NCI-H2029 treated with DMSO at 0.1 percent for 48 hours (cell line): Measurements from ENCODE around the gene TMEM245.
"Not testable (repeated sequence)": the region's sequence is repeated elsewhere in the genome, so short reads cannot be mapped to it uniquely, and the experiment has no call there.

Source experiments
- DNase-seq: peaks from one replicate; lab custom pipeline; 2025; lab: John Stamatoyannopoulos, UW

Gene TMEM245

DNA sequence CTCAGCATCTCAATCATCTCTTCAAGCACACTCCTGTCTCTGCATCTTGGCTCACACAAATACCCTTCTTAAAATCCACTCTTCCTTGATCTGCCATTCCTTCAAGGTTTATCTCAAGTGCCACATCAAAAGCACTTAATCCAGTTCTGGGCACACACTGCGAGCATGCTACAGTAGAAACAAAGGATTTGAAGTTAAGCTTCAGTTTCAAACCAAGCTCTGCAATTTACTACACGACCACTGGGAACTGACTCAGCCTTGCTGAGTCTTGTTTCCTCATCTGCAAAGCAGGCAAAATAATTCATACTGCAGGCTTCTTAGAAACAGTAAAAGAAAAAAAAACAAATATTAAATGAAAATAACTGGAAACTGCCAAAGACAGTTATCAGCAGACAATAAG lies 56.0 kb downstream of the TMEM245 start:
- no peak for DNase-seq

- no peak for DNase-seq
Measured at GRCh38 chr9:109062543-109062942, 57.2 kb downstream of the TMEM245 start.

DNA sequence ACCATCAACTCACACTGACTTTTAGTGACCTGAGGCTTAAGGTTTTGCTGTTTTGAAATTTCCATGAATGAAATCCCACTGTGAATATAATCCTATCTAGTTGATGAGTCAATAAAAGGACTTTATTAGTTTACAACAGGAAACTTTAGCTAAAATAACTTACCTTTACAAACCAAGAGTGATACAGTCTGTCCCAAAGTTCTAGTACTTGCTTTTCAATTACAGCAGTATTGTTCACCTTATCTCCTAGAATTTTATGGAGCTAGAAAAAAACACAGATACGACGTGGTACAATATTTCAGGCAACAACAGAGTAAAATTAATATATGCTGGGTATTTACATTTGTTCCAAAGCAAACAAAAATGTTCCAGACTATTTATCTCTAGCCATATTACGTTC lies 59.6 kb downstream of the TMEM245 start:
- DNase-seq, result no peak

GRCh38 chr9:109053121-109053520 lies 66.6 kb downstream of the TMEM245 start:
- DNase-seq, result not testable (repeated sequence)

- no peak for DNase-seq
Measured at GRCh38 chr9:109052416-109052815, 67.3 kb downstream of the TMEM245 start.

DNA sequence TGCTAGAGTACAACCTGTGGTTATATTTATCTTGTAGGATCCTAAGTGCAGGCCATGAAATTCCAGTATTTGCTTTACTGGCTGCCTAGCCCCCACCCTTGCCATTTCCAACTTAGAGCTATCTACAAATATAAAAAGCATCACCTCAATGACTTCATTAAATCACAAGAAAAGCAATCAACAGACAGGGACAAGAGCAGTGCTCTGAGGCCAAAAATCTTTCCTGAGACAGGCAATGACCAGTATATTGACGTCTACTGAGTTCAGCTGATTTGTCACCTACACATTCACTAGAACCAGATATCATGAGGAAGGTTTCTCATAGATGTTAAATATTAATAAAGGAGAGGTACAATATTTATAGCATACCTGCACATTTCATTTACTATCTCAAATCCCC lies 68.0 kb downstream of the TMEM245 start:
- DNase-seq, result no peak

DNA sequence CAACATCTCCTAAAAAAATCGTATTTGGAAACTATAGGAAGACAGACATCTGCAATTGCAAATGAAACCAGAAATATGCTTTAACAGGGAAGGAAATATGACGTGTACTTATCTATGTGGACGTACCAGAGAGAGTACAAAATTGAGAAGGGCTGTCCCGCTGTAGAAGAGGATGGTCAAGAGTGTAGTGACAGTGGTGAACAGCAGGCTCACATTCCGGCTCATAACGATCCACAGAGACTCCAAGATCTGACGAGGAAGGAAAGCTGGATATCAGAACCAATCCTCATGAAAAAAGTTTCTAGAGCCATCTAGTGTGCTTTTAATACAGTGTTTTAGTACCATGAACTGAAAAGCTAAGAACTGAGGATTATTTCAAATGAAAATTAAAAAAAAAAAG lies 69.3 kb downstream of the TMEM245 start:
- no peak for DNase-seq

GRCh38 chr9:109048822-109049221 lies 70.9 kb downstream of the TMEM245 start:
- DNase-seq, result no peak

GRCh38 chr9:109047259-109047658 lies 72.5 kb downstream of the TMEM245 start:
- DNase-seq, result no peak

- no peak for DNase-seq
Measured at GRCh38 chr9:109046346-109046745, 73.4 kb downstream of the TMEM245 start.

DNA sequence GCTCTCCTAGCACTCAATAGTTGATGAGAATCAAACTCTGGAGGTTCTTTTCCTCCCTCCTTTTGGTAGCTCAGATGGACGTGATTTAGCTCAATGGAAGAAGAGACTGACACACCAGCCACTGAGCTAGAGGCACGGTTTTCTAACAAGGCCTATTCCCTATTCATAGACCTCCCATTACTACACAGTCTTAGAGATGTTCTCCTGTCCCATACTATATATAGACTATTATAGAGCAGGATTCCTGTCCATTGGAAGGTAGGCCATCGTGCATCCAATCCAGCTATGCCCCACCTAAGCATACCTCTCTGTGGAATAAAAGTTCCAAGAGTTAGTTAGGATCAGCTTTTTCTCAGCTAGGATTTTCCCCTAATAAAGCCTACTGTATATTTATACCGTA lies 76.2 kb downstream of the TMEM245 start:
- no peak for DNase-seq

- DNase-seq, result no peak
Measured at GRCh38 chr9:109040571-109040970, 79.2 kb downstream of the TMEM245 start.

DNA sequence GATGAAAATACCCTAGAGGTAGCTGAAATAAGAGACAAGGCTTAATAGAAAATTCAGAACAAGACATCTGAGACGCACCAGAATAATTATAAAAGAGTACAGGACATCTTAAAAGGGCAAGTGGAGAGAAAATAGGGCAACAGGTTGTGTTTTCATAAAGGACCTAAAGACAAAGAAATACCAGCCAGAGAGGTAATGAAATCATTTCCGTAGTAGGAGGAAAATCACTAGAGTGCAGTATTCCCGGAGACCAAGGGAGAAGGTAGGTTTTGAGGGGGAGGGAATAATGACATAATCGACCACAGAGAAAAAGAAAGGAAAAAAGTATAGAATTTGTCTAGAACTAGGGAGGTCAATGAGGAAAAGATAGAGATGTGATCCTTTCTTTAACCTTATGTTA lies 80.2 kb downstream of the TMEM245 start:
- DNase-seq, result no peak

DNA sequence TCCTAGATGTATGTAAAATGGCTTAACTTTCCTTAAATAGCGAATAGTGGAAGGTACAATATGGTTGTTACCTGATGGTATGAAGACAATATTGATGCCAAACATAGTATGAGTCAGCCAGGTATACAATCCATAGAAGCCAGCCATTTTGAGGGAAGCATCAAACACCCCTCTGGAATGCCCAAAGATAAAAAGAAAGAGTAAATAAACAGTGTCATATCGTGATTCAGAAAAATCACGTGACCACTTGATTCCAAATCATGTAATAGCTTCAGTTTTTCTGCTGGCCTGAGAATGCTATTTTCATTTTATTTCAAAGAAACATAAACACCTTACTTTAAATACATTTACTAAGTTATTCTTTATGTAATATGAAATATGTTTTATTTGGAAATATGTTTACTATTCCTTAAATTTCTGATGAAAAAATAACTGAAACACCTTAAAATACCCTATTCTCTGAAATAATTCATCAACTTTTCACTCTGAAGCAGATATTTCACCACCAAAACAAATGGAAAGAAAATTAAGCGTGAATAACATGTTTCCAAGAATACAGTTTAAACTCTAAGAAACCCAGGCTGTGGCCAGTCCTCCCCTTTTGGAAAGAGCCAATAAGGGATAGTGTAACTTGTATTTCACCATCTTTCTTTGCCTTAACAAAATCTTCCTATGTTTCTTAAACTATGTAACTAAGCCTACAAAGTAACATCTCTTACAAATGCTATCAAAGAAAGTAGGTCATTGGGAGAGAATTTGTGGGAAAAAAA lies 81.6 kb downstream of the TMEM245 start:
- DNase-seq, result no peak

DNA sequence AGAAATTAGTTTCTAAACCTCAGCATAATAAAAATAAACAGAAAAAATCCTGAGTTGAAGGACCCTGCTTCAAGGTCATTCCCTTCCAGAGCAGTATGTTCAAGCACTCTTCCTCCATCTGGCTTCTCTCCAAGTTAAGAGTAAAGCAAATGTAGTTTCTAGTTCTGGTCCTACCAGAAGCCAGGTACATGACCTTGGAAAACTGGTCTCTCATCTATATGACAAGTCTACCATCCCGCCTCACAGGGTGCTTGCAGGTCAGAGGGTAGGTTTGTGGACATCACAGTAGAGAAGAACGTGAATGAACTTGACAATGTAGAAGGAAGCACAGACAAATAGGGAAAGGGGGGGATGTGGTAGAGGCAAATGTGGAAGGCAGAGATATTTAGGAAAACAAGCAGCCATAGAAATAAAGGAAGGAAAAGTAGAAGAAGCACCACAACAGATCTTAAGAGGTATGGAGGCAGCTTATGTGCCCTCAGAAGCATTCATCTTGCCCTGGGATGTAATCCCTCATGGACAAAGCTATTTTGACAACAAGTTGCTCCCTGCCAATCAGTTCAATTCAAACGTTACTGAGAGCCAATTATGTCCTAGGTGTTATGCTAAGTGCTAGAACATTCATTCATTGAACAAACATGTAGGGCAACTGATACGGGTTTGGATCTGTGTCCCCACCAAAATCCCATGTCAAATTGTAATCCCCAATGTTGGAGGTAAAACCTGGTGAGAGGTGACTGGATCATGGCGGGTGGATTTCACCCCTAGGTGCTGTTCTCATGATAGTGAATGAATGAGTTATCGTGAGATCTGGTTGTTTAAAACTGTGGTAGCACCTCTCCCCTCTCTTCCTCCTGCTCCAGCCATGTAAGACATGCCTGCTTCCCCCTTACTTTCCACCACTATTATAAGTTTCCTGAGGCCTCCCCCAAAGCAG lies 82.7 kb downstream of the TMEM245 start:
- no peak for DNase-seq

DNA sequence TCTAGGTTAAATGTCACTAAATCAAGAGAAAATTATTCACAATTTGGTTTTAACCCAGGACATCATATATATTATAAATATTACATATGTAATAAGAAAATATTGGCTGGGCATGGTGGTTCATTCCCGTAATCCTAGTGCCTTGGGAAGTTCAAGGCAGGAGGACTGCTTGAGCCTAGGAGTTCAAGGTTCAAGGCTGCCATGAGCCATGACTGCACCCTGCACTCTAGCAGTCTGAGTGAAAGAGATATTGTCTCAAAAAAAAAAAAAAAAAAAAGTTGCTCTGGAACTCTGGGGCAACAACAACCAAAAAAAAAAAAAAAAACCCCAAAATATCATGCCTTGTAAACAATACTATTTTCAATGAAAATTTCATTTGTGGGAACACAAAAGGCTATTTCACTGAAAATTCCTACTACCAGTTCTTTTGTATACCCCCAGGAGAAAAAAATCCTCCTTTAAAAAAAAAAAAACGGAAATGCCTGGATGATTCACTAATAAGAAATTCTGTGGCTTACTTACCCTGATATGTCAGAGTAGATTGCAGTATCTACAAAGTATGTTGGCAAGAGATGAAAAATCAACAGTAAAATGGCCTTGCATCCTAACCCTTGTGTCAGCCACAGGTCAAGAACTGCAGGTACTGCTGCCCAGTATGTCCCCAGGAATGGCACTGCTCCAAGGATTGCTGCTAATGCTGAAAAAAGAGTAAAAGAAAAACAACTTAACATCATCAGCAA lies 83.9 kb downstream of the TMEM245 start:
- no peak for DNase-seq

DNA sequence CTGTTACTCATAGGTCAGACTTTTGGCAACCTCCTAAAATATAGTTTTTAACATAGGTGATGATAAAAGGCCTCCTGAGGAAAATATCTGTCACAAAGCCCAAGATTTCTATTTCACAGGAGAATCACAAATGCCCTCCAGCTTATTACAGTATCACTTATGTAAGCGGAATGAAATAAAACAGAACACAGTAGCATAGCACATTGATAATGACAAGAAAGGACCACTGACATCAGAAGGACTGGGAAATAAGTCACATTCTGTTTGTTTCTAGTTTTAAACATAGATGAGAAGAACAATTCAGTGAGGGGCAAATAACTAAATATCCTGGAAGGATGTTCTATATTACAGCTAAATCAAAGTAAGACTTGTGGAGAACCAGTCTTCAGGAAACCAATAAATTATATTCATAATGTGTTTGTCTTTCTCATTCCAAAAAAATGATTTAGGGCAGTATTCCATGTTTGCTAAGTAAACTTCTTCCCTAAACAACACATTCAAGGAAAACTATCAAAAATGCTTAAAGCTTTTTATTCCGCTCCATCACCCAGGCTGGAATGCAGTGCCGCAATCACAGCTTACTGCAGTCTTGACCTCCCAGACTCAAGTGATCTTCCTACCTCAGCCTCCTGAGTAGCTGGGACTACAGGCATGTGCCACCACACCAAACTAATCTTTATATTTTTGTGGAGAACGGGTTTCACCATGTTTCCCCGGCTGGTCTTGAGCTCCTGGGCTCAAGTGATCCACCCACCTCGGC lies 85.6 kb downstream of the TMEM245 start:
- DNase-seq, result no peak

DNA sequence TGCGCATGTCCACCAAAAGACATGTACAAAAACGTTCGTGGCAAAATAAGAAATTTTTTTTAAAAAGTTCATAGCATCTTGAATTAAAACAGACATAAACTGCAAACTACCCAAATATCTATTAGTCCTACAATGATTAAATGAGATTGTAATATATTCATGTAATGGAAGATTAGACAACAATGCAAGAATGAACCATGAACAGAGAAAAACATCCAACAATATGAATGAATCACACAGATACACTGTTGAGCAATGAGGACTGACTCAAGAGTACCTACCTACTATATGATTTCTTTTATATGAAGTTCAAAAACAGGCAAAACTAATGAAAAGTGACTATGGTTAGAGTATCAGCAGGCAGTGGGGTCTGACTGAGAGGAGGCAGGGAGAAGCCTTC lies 88.5 kb downstream of the TMEM245 start:
- DNase-seq, result no peak

- DNase-seq, result no peak
Measured at GRCh38 chr9:109030426-109030825, 89.3 kb downstream of the TMEM245 start.

GRCh38 chr9:109028457-109028856 lies 91.3 kb downstream of the TMEM245 start:
- DNase-seq, result no peak

- DNase-seq, result no peak
Measured at GRCh38 chr9:109027176-109027575, 92.6 kb downstream of the TMEM245 start.

DNA sequence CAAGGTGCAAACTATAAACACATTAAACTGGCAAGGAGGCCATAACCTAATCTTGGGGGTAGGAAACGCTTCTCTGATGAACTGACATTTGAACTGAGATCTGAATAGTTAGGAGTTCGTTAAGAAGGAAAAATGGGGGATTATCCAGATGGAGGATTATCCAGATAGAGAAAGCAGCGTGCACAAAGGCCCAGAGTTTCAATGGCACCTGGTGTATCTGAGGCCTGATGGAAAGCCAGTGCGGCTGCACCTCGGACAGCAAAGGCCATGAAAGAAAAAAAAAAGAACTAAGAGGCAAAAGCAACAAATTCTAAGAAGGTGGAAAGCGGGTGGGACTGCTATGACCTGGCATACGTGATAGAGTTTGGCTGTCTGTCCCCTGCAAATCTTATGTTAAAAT lies 93.4 kb downstream of the TMEM245 start:
- DNase-seq, result no peak
